Ectodermal cell (in vitro differentiated cells): ENCODE results near the gene RANBP1.

Experiments used
- H3K27ac ChIP-seq: 2 replicates; pipeline ENCODE4 v1.7.0; 2013; ENCODE audit warnings: mild to moderate bottlenecking, low read depth, low read length; ENCODE audit not compliant: insufficient read depth, poor library complexity, severe bottlenecking
- H3K27me3 ChIP-seq: 2 replicates; pipeline ENCODE4 v1.7.0; 2013; ENCODE audit warnings: mild to moderate bottlenecking, low read length; ENCODE audit not compliant: insufficient read depth, control insufficient read depth, poor library complexity, severe bottlenecking
- H3K36me3 ChIP-seq: one replicate; pipeline ENCODE4 v1.7.0; 2013; ENCODE audit warnings: low read length; ENCODE audit not compliant: control insufficient read depth, insufficient read depth
- H3K4me1 ChIP-seq: one replicate; pipeline ENCODE4 v1.7.0; 2013; ENCODE audit warnings: low read length; ENCODE audit not compliant: control insufficient read depth, insufficient read depth
- H3K4me3 ChIP-seq: 2 replicates; pipeline ENCODE4 v1.7.0; 2013; ENCODE audit warnings: low read depth, low read length, control low read depth; ENCODE audit not compliant: insufficient read depth
- H3K9me3 ChIP-seq: 2 replicates; pipeline ENCODE4 v1.7.0; 2013; ENCODE audit warnings: mild to moderate bottlenecking, low read length, moderate library complexity; ENCODE audit not compliant: control insufficient read depth
- WGBS, 2 experiments: methylation state at CpG; one replicate each; pipeline ENCODE4 v1.1.7; 2013; ENCODE audit warnings: missing lambda C conversion rate in 2 of 2; 5-methylcytosine and 5-hydroxymethylcytosine counted together

RANBP1 gene

GRCh38 chr22:20176421-20177085 lies 60.6 kb downstream of the RANBP1 start:
- Histone ChIP-seq H3K27me3 (no peaks in the 10 kb centered on the region), H3K4me1 (peaks cover 19% of the 10 kb centered on the region), H3K4me3 (no peak overlapping the region), H3K27ac (no peak overlapping the region), H3K36me3 (no peaks in the 10 kb centered on the region), H3K9me3 (no peaks in the 10 kb centered on the region)
- WGBS, 2 experiments: 91 to 92% methylated on average over 17 of the region's 17 CpGs
